ENCODE data around the gene HIVEP3.

DNA sequence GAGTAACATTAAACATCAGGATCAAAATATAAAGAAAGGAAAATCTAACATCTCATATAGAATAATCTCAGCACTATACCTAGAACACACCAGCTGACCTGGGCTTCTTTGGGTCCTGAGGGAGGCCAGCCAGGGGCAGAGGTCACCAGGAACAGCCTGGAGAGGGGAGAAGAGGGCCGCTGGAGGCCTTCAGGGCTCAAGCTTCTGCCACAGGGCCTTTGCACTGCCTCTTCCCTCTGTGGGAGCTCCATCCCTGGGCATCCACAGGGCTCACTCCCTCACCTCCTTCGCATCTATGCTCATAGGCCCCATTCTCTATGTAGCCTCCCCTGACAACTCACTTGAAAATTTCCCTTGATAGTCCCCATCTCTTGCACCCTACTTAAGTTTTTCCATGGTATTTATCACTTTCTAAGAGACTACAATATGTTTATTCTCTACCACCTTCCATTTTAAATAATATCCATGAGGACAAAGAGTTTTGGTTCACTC is 73.9 kb downstream of the HIVEP3 start:
- TF ChIP-seq, protein P1, sequence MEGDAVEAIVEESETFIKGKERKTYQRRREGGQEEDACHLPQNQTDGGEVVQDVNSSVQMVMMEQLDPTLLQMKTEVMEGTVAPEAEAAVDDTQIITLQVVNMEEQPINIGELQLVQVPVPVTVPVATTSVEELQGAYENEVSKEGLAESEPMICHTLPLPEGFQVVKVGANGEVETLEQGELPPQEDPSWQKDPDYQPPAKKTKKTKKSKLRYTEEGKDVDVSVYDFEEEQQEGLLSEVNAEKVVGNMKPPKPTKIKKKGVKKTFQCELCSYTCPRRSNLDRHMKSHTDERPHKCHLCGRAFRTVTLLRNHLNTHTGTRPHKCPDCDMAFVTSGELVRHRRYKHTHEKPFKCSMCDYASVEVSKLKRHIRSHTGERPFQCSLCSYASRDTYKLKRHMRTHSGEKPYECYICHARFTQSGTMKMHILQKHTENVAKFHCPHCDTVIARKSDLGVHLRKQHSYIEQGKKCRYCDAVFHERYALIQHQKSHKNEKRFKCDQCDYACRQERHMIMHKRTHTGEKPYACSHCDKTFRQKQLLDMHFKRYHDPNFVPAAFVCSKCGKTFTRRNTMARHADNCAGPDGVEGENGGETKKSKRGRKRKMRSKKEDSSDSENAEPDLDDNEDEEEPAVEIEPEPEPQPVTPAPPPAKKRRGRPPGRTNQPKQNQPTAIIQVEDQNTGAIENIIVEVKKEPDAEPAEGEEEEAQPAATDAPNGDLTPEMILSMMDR (IDR thresholded peaks at IDR 0.05; ENCODE audit: poor library complexity), result no peak
- TF ChIP-seq EZH2phosphoT487 (IDR thresholded peaks at IDR 0.05; ENCODE audit: low read depth, severe bottlenecking, unreplicated experiment), result no peak
